Activated CD8-positive, alpha-beta memory T cell treated with anti-CD3 and anti-CD28 coated beads, Interleukin-2, amount 10 ng/mL, durations not matched to agents 7 days and 5 days (primary cell): ENCODE measurements around the gene NECAP2. TPM values are rescaled to one million over a fixed set of nuclear protein-coding genes. Genes with fewer than 3 reads are reported as not detected.

Experiments
- ATAC-seq: fragments of 150-1000 bp; cut with Tn5 transposase; one replicate; pipeline ENCODE4 v1.10.0; 2021; ENCODE audit warnings: moderate library complexity
- CTCF ChIA-PET: fragments of 350-600 bp; sonication (Branson Sonifier 250); formaldehyde crosslinking; loops from one replicate; lab custom pipeline; 2021; ENCODE audit warnings: antibody characterized with exemption; lab: Charles Lee
- DNase-seq: peaks from one replicate; pipeline ENCODE4 v3.0.0-alpha.2; 2020
- H3K27ac Mint-ChIP-seq: one replicate; pipeline ENCODE4 v1.8.0; 2021; ENCODE audit warnings: mild to moderate bottlenecking, mixed read lengths
- H3K27me3 Mint-ChIP-seq: one replicate; pipeline ENCODE4 v1.8.0; 2021; ENCODE audit warnings: mixed read lengths
- H3K36me3 Mint-ChIP-seq: one replicate; pipeline ENCODE4 v1.8.0; 2021; ENCODE audit warnings: mild to moderate bottlenecking, mixed read lengths
- H3K4me1 Mint-ChIP-seq: one replicate; pipeline ENCODE4 v1.8.0; 2021; ENCODE audit warnings: mixed read lengths
- H3K4me3 Mint-ChIP-seq: one replicate; pipeline ENCODE4 v1.8.0; 2021; ENCODE audit warnings: mild to moderate bottlenecking, moderate library complexity, mixed read lengths
- H3K9me3 Mint-ChIP-seq: one replicate; pipeline ENCODE4 v1.8.0; 2022; ENCODE audit warnings: low read depth, mixed read lengths
- total RNA-seq, 2 experiments: library from RNA; stranded (reverse); gene quantifications; one replicate each; pipeline ENCODE4 v1.2.3, GENCODE V29; 2021

NECAP2 gene
- total RNA-seq, 2 experiments from 2014 or later = 71.0 to 88.3 TPM

DNA sequence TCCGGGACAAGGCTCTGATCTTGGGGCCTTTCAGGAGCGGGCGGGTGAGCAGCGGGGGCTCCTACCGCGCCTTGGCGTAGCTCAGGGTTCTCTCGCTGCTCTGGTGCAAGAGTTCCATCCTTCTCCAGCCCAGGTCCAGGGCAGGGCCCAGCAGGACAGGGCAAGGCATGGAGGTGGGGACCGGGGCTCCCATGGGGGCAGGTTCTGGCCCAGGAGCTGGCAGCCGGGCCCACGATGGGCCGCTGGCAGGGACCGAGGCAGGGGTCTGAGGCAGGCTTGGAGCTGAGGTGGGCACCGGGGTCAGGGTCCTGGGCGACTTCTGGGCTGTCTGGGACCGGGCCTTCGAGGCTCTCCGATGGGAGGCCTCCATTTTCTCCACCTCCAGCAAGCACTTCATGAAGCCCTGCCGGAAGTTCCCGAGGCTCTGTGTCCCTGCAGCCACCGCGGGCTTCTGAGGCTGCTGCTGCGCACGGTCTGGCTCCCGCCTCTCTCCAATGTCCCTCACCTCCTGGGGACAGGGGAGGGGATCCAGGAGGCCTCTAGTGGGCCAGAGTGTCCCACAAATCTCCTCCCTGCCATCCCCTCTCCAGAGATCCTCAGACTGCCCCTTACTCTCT is 30.9 kb upstream of the NECAP2 start:
- H3K36me3 Mint-ChIP-seq = no peaks in the 10 kb centered on the region
- ATAC-seq (no peak), DNase-seq (no peak)
- no peaks in the 10 kb centered on the region for H3K4me1 Mint-ChIP-seq
- no peak overlapping the region for H3K4me3 Mint-ChIP-seq
- CTCF ChIA-PET = no interaction called here
- no peak overlapping the region for H3K27ac Mint-ChIP-seq
- no peaks in the 10 kb centered on the region for H3K9me3 Mint-ChIP-seq
- H3K27me3 Mint-ChIP-seq = no peaks in the 10 kb centered on the region

DNA sequence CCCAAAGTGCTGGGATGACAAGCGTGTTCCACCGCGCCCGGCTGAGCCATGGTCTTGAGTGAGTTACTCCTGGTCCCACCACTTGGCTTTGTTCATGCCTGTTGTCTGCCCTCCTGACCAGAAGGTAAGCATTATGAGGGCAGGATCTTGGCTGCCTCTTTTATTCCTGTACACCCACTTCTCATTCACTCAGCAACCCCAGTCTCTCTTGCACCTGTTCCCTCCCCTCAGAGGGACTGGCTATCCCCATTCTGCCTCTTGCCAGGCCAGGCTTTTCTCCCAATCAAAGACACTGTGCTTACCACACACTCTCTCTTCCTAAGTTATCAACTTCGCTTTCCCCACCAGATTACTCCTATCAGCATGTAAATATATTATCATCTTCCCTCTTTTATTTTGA is 29.7 kb upstream of the NECAP2 start:
- no peak overlapping the region for H3K27ac Mint-ChIP-seq

DNA sequence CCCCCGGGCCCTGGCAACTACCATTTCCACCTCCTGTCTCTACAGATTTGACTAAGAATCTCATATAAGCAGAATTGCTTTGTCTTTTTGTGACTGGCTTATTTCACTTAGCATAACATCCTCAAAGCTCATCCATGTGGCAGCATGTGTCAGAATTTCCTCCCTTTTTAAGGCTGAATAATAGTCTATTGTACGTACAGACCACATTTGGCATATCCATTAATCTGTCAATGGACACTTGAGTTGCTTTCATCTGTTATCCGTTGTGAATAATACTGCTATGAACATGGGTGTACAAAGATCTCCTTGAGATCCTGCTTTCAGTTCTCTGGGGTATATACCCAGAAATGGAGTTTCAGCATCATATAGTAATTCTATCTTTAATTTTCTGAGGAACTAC is 27.3 kb upstream of the NECAP2 start:
- CTCF ChIA-PET = no interaction called here
- Mint-ChIP-seq H3K27ac (no peak overlapping the region), H3K9me3 (no peaks in the 10 kb centered on the region)

More for the DNA sequence above, 29.7 kb upstream of the NECAP2 start:
- CTCF ChIA-PET = no interaction called here
- Mint-ChIP-seq H3K36me3 (no peaks in the 10 kb centered on the region), H3K9me3 (no peaks in the 10 kb centered on the region), H3K4me1 (no peaks in the 10 kb centered on the region), H3K27me3 (no peaks in the 10 kb centered on the region), H3K4me3 (no peak overlapping the region)
- DNase-seq (no peak), ATAC-seq (no peak)

DNA sequence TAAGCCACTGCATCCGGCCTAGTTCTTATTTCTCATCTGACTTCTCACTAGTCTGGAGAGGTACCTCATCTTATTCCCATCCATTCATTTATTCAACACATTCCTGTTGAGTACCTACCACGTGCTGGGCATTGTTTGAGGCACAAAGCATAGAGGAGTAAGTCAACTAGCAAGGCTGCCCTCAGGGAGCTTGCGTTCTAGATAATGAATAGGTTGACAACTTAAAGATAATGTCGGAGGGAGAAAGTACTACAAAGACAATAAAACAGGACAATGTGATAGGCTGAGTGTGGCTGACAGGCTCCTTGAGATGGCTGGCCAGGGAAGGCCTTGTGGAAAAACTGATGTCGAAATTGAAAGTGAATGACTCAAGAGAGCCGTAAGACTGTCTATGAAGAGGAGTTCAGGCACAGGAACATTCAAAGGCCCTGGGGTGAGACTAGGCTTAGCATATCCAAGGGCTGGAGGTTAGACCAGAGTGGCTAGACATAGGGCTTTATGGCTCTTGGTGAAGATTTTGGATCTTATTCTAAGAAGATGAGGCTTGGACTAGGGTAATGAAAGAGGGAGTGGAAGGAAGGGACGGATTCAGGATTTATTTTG is 21.6 kb upstream of the NECAP2 start:
- ATAC-seq (no peak), DNase-seq (no peak)
- H3K36me3 Mint-ChIP-seq = peaks cover 3% of the 10 kb centered on the region
- H3K4me3 Mint-ChIP-seq = no peak overlapping the region
- peak overlapping the region; percentile 6 for H3K27ac Mint-ChIP-seq
- no peaks in the 10 kb centered on the region for H3K9me3 Mint-ChIP-seq
- H3K27me3 Mint-ChIP-seq = peaks cover 15% of the 10 kb centered on the region
- H3K4me1 Mint-ChIP-seq = peaks cover 38% of the 10 kb centered on the region
- CTCF ChIA-PET = interaction anchor here (1.0 kb wide), 1 partner anchor 21 kb away, joined by 3 read pairs; the partner anchor contains the start of gene NECAP2

More for the DNA sequence above, 27.3 kb upstream of the NECAP2 start:
- Mint-ChIP-seq H3K4me1 (peaks cover 4% of the 10 kb centered on the region), H3K36me3 (no peaks in the 10 kb centered on the region), H3K4me3 (no peak overlapping the region), H3K27me3 (peaks cover 3% of the 10 kb centered on the region)
- DNase-seq (no peak), ATAC-seq (no peak)

DNA sequence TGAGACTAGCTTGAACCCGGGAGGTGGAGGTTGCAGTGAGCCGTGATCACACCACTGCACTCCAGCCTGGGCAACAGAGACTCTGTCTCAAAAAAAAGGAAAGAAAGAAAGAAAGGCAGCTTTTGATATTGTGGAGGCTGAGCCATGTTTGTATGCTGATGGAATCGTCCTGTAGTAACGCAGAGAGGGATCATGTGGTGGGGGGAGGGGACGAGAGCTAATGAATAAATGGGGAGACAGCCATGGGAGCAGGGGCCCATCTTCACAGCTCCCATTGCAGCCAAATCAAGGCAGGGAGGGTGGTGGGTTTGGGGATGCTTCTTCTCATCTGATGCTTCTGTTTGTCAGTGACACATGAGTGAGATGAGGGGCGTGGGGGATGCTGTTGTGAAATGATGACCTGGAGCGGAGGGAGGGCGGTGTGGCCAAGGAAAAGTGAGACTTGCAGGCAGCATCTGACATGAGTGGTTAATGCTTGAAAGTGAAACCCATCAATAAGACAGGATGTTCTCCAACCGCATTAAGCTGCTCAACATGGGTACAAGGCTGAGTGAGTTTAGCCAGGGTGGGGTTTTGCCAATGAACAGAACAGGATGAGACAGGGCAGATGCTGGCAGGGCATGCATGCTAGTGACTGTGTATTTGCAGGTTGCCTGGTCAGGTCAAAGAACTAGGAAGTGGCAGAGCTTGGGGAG is 20.0 kb upstream of the NECAP2 start:
- Mint-ChIP-seq H3K9me3 (no peaks in the 10 kb centered on the region), H3K4me3 (peak overlapping the region; percentile 58), H3K36me3 (peaks cover 3% of the 10 kb centered on the region), H3K4me1 (peaks cover 38% of the 10 kb centered on the region), H3K27ac (peak overlapping the region; percentile 83), H3K27me3 (peaks cover 15% of the 10 kb centered on the region)
- CTCF ChIA-PET = interaction anchor here (0.6 to 2.5 kb wide), 6 partner anchors 20 to 347 kb away, joined by 3 to 19 read pairs (median 3); partner anchors contain the start of genes FBXO42 and NECAP2
- ATAC-seq = peak; percentile 98
- peak; percentile 86 for DNase-seq

DNA sequence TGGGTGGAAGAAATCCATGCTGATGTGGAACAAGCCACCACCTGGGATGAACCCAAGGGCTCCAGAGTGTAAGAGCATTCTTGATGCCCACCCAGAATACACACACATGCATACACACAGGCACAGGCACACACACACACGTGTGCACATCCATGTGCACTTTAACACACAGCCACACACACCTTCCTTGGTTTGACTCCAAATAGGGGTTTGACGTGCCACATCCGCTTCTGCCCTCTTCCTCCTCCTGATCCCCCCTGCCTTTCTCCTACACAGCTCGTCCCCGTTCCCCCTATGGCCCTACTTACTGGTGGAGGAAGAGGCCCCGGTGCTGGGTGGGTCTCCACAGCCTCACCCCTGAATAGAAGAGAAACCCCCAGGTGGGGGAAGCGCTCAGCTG is 19.3 kb upstream of the NECAP2 start:
- peak overlapping the region; percentile 83 for H3K27ac Mint-ChIP-seq
- H3K4me3 Mint-ChIP-seq = peak overlapping the region; percentile 58
- peaks cover 38% of the 10 kb centered on the region for H3K4me1 Mint-ChIP-seq
- peaks cover 3% of the 10 kb centered on the region for H3K36me3 Mint-ChIP-seq
- no peaks in the 10 kb centered on the region for H3K9me3 Mint-ChIP-seq
- peaks cover 15% of the 10 kb centered on the region for H3K27me3 Mint-ChIP-seq
- peak; percentile 50 for DNase-seq
- ATAC-seq = peak; percentile 34
- CTCF ChIA-PET = interaction anchor here (0.6 to 2.5 kb wide), 5 partner anchors 19 to 347 kb away, joined by 3 to 19 read pairs (median 3); partner anchors contain the start of gene NECAP2

DNA sequence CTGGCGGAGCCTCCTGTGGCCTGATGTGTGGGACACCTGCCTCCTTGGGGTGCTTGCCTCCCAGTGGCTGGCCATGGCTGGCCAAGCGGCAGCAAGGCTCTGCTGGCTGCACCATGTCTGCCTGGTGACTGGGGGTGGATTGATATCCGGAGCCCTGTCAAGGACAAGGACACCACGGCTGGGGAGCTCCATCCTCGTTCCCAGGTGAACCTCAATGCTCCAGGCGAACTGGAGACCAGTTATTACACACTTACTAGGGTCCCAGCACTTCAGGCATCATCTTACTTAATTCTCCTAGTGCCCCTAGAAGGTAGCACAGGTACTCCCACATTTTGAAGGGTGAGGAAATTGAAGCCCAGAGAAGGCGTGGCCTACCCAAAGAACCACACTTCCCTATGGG is 18.5 kb upstream of the NECAP2 start:
- H3K27ac Mint-ChIP-seq = no peak overlapping the region
- DNase-seq = no peak

DNA sequence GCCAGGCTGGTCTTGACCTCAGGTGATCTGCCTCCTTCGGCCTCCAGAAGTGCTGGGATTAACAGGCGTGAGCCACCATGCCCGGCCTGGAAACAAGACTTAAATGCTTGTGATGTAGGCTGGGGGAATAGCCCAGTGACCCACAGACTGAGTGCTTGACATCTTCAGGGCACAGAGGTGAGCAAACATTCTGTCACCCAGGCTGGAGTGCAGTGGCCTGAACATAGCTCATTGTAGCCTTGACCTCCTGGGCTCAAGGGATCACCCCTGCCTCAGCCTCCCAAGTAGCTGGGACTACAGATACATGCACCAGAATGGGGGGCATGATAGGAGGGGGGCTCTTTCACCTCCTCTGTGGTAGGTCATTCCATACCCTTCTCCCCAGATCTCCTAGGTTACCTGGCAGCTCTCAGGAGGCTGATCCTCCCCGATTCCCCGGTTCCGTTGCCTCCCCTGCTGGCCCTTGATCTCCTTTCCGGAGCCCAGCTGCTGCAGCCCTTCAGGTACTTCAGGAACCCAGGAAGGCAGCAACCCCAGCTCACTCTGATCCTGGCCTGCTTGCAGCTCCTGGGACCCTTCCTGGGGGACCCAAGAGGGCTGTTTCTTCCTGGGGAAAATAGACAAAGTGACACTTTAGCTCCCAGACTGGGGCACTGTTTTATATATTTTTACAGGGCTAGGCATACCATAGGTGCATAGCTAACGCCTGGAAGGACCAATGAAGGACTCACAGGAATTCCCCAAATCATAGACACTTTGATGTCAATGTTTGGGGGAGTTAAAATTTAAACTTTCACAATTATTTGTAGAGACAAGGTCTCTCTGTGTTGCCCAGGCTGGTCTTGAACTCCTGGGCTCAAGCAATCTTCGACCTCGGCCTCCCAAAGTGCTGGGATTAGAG is 15.1 kb upstream of the NECAP2 start:
- Mint-ChIP-seq H3K27me3 (peaks cover 3% of the 10 kb centered on the region), H3K27ac (no peak overlapping the region), H3K9me3 (no peaks in the 10 kb centered on the region), H3K4me1 (peaks cover 18% of the 10 kb centered on the region), H3K36me3 (no peaks in the 10 kb centered on the region), H3K4me3 (no peak overlapping the region)
- DNase-seq = no peak
- no peak for ATAC-seq
- CTCF ChIA-PET = interaction anchor here (0.8 to 1.2 kb wide), 2 partner anchors 11 to 34 kb away, joined by 3 to 4 read pairs; partner anchors contain the start of gene SPATA21

More for the DNA sequence above, 18.5 kb upstream of the NECAP2 start:
- Mint-ChIP-seq H3K27me3 (peaks cover 15% of the 10 kb centered on the region), H3K4me1 (peaks cover 38% of the 10 kb centered on the region), H3K36me3 (peaks cover 3% of the 10 kb centered on the region), H3K9me3 (no peaks in the 10 kb centered on the region), H3K4me3 (no peak overlapping the region)
- no peak for ATAC-seq
- CTCF ChIA-PET = interaction anchor here (1.0 to 2.5 kb wide), 2 partner anchors 18 to 19 kb away, joined by 7 to 19 read pairs; partner anchors contain the start of gene NECAP2

DNA sequence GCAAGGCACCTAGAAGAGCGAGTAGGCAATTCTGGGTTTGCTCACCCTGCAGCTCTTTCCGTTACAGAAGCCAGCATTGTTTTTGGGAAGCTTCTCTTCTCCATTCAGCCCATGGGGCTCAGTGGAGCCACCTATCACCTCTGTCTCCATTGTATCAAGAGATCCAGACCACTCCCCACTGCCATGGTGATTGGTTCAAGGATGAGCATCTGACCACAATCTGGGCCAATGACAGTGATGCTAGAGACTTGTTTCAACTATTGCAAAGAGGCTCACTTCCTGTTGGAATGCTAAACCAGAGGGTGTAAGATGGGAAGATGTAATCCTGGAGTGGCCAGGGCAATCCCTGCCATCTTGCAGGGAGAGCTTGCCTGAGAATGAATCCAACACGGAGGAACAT is 9.9 kb upstream of the NECAP2 start:
- Mint-ChIP-seq H3K9me3 (no peaks in the 10 kb centered on the region), H3K4me1 (no peaks in the 10 kb centered on the region), H3K27ac (no peak overlapping the region), H3K36me3 (no peaks in the 10 kb centered on the region), H3K27me3 (peaks cover 13% of the 10 kb centered on the region), H3K4me3 (no peak overlapping the region)
- DNase-seq = no peak
- CTCF ChIA-PET = interaction anchor here (1.1 kb wide), 1 partner anchor 9 kb away, joined by 4 read pairs; no protein-coding TSS in a partner anchor
- ATAC-seq = no peak

DNA sequence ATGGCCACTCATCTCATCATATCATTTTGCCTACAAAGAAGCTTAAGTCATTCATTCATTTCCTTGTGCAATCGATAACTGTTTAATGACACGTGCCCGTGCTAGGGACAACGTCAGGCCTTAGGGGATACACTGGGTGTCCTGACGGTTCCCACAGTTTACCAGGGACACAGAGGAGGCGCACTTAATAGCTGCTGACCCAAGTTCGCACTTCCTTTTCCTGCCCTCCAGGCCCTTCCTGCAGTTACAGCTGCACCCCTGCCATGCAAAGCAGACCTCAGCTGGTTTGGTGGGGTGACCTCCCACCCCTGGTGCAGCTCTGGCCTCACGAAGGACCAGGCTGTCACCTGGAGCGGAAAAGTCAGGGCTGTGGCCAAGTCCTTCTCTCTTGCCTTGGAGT is 7.5 kb upstream of the NECAP2 start:
- H3K4me3 Mint-ChIP-seq = no peak overlapping the region
- H3K4me1 Mint-ChIP-seq = no peaks in the 10 kb centered on the region
- CTCF ChIA-PET = no interaction called here
- DNase-seq (no peak), ATAC-seq (no peak)
- H3K27me3 Mint-ChIP-seq = peaks cover 13% of the 10 kb centered on the region
- H3K36me3 Mint-ChIP-seq = no peaks in the 10 kb centered on the region
- H3K27ac Mint-ChIP-seq = no peak overlapping the region
- no peaks in the 10 kb centered on the region for H3K9me3 Mint-ChIP-seq

DNA sequence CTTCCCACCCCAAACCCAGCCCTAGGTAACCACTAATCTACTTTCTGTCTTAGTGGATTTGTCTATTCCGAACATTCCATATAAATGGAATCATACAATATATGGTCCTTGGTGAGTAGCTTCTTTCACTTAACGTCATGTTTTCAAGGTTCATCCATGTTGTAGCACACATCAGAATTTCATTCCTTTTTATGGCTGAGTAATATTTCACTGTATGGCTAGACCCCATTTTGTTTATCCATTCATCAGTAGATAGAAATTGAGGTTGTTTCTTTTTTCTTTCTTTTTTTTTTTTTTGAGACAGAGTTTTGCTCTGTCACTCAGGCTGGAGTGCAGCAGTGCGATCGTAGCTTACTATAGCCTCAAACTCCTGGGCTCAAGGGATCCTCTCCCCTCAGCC is 6.5 kb upstream of the NECAP2 start:
- Mint-ChIP-seq H3K9me3 (no peaks in the 10 kb centered on the region), H3K36me3 (no peaks in the 10 kb centered on the region), H3K4me3 (no peak overlapping the region), H3K4me1 (no peaks in the 10 kb centered on the region), H3K27me3 (peaks cover 13% of the 10 kb centered on the region), H3K27ac (no peak overlapping the region)
- DNase-seq (no peak), ATAC-seq (no peak)
- CTCF ChIA-PET = interaction anchor here (0.8 kb wide), 1 partner anchor 187 kb away, joined by 3 read pairs; no protein-coding TSS in a partner anchor

DNA sequence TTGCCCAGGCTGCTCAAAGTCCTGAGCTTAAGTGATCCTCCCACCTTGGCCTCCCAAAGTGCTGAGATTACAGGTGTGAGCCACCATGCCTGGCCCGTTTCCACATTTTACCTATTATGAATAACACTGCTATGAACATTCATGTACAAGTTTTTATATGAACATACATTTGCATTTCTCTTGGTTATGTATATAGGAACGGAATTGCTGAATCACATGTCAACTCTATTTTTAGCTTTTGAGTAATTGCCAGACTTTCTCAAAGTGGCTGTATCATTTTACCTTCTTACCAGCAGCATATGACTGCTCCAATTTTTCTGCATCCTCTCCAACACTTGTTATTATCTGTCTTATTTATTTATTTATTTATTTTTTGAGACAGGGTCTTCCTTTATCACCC is 6.0 kb upstream of the NECAP2 start:
- Mint-ChIP-seq H3K4me3 (no peak overlapping the region), H3K27me3 (peaks cover 13% of the 10 kb centered on the region), H3K27ac (no peak overlapping the region), H3K4me1 (peaks cover under 1% of the 10 kb centered on the region), H3K36me3 (no peaks in the 10 kb centered on the region), H3K9me3 (no peaks in the 10 kb centered on the region)
- DNase-seq = no peak
- CTCF ChIA-PET = interaction anchor here (0.8 kb wide), 1 partner anchor 186 kb away, joined by 3 read pairs; no protein-coding TSS in a partner anchor
- no peak for ATAC-seq
